ENCODE measurements around the gene THAP3.
"Not testable (repeated sequence)": the region's sequence is repeated elsewhere in the genome, so short reads cannot be mapped to it uniquely, and the experiment has no call there.

The THAP3 gene

GRCh38 chr1:6634371-6635052 lies 9.8 kb downstream of the THAP3 start:
- H3K4me3 Mint-ChIP-seq, result no peak overlapping the region
- H3K27me3 Mint-ChIP-seq, result no peaks in the 10 kb centered on the region
- ATAC-seq, result peak; percentile 62
- peaks cover 6% of the 10 kb centered on the region for H3K4me1 Mint-ChIP-seq
- H3K36me3 Mint-ChIP-seq, result peaks cover 37% of the 10 kb centered on the region
- H3K9me3 Mint-ChIP-seq, result no peaks in the 10 kb centered on the region
- H3K27ac Mint-ChIP-seq, result no peak overlapping the region

DNA sequence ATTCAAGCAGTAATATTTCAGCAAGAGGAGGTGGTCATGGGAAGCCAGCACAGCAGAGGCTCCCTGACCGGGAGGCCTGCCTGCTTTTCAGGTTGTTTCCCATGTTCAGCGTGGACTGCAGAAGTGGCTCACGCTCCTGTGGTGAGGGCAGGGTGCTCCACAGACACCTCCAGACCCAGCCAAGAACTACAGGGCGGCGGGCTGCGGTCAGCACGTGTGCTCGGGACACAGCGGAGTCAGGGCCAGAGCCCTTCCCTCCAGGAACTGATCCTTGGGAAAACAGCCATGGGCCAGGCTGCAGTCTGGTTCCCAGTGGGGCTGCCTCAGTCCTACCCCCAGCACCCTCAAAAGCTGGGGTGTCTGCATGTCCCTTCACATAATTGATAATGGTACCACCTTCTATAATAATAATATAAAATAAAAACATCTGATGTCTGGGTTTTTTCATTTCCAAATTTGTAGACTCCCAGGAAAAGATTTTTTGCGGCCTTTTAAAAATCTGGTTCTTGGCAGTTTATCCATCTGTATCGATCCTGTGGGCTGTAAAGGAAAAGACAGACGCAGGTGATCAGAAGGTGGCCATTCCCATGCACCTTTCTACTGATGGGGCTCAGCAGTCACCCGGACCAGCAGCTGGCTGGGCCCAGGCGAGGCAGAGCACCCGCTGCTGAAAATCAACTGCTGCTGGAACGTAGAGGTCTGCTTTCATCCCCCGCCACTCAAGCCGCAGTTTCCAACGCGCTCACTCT lies 10.7 kb downstream of the THAP3 start:
- no peaks in the 10 kb centered on the region for H3K27me3 Mint-ChIP-seq
- ATAC-seq, result no peak
- no peaks in the 10 kb centered on the region for H3K4me1 Mint-ChIP-seq
- H3K9me3 Mint-ChIP-seq, result no peaks in the 10 kb centered on the region
- H3K27ac Mint-ChIP-seq, result no peak overlapping the region
- peaks cover 33% of the 10 kb centered on the region for H3K36me3 Mint-ChIP-seq
- no peak overlapping the region for H3K4me3 Mint-ChIP-seq

GRCh38 chr1:6635910-6636760 lies 11.5 kb downstream of the THAP3 start:
- no peaks in the 10 kb centered on the region for H3K27me3 Mint-ChIP-seq
- no peaks in the 10 kb centered on the region for H3K9me3 Mint-ChIP-seq
- H3K36me3 Mint-ChIP-seq, result peaks cover 32% of the 10 kb centered on the region
- no peak overlapping the region for H3K4me3 Mint-ChIP-seq
- no peaks in the 10 kb centered on the region for H3K4me1 Mint-ChIP-seq
- peak overlapping the region; percentile 8 for H3K27ac Mint-ChIP-seq
- ATAC-seq, result no peak

- not testable (repeated sequence) for H3K27me3 Mint-ChIP-seq, H3K9me3 Mint-ChIP-seq, H3K4me3 Mint-ChIP-seq, ATAC-seq, H3K4me1 Mint-ChIP-seq
- peak overlapping the region; percentile 8 for H3K27ac Mint-ChIP-seq
- peaks cover 36% of the 10 kb centered on the region for H3K36me3 Mint-ChIP-seq
Observed at GRCh38 chr1:6636778-6637177, 12.1 kb downstream of the THAP3 start.

DNA sequence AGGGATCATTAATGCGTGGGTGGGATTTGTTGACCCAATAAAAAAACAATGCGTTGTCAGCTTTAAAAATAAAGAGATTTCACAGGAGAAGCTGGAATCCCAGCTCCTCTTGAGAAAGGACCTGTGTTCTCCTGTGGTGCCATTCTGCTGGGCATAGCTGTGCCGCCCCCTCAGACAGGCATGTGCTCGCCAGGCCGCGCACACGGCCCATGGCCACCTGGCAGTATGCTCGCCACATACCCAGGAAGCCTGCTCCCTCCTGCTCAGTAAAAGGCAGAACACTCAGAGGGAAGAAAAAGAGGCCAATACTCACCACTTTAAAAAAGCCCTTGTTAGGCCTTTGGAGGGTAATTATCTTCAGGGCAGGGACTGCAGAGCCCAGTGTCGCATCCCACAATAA lies 13.1 kb downstream of the THAP3 start:
- H3K27me3 Mint-ChIP-seq, result no peaks in the 10 kb centered on the region
- H3K36me3 Mint-ChIP-seq, result peaks cover 40% of the 10 kb centered on the region
- H3K4me3 Mint-ChIP-seq, result no peak overlapping the region
- no peaks in the 10 kb centered on the region for H3K9me3 Mint-ChIP-seq
- no peak for ATAC-seq
- no peak overlapping the region for H3K27ac Mint-ChIP-seq
- no peaks in the 10 kb centered on the region for H3K4me1 Mint-ChIP-seq

- no peaks in the 10 kb centered on the region for H3K9me3 Mint-ChIP-seq
- no peak overlapping the region for H3K4me3 Mint-ChIP-seq
- no peaks in the 10 kb centered on the region for H3K27me3 Mint-ChIP-seq
- no peaks in the 10 kb centered on the region for H3K4me1 Mint-ChIP-seq
- ATAC-seq, result no peak
- H3K36me3 Mint-ChIP-seq, result peaks cover 40% of the 10 kb centered on the region
- H3K27ac Mint-ChIP-seq, result no peak overlapping the region
Observed at GRCh38 chr1:6638226-6638625, 13.6 kb downstream of the THAP3 start.

- not testable (repeated sequence) for H3K9me3 Mint-ChIP-seq, ATAC-seq, H3K27me3 Mint-ChIP-seq, H3K4me1 Mint-ChIP-seq, H3K27ac Mint-ChIP-seq, H3K4me3 Mint-ChIP-seq
- H3K36me3 Mint-ChIP-seq, result peaks cover 40% of the 10 kb centered on the region
Observed at GRCh38 chr1:6640867-6641266, 16.2 kb downstream of the THAP3 start.

DNA sequence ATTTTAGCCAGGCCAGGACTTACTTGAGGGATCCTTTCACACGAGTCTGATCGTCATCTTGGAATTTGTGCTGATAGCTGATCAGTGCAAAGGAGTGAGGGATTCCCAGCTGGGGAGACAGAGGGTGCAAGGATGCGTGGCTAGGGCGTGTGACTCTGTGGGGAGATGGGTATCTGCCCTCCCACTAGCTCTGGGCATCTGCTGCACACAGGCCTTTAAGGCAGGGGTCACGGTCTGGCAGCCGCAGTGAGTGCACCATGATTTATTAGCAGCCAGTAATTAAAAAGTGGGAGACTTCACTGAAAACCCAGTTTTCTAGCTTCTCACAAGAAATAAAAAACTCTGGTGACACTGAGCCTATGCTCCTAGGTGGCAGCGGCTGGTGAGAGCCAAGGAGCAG lies 20.4 kb downstream of the THAP3 start:
- no peaks in the 10 kb centered on the region for H3K27me3 Mint-ChIP-seq
- H3K9me3 Mint-ChIP-seq, result no peaks in the 10 kb centered on the region

DNA sequence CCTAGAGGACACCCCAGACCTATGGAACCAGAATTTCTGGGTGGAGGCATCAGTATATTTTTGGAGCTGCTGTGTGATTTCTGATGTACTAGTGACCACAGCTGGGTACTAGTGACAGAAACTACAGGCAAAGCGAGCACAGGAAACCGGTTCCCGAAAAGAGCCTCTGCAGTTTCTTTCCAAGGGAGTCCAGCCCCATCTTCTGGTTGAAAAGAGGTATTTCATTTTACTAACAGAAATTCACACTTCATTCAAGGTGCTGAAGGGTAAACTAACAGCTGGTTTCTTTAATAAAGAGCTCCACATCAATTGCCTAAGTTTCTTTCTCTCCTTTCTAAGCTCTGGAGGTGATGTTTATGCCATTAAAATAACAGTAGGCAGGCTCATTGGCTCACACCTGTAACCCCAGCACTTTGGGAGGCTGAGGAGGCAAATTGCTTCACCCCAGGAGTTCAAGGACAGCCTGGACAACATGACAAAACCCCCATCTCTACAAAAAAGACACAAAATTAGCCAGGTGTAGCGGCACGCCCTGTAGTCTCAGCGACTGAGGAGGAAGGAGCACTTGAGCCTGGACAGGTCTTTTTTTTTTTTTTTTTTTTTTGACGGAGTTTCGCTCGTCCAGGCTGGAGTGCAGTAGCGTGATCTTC lies 22.0 kb downstream of the THAP3 start:
- ATAC-seq, result no peak
- Mint-ChIP-seq H3K36me3 (peaks cover 33% of the 10 kb centered on the region), H3K27me3 (no peaks in the 10 kb centered on the region), H3K27ac (no peak overlapping the region), H3K4me3 (no peak overlapping the region), H3K9me3 (no peaks in the 10 kb centered on the region), H3K4me1 (no peaks in the 10 kb centered on the region)

More for the DNA sequence above, 20.4 kb downstream of the THAP3 start:
- ATAC-seq, result no peak
- H3K4me1 Mint-ChIP-seq, result no peaks in the 10 kb centered on the region
- H3K4me3 Mint-ChIP-seq, result no peak overlapping the region
- no peak overlapping the region for H3K27ac Mint-ChIP-seq
- H3K36me3 Mint-ChIP-seq, result peaks cover 35% of the 10 kb centered on the region

- H3K4me1 Mint-ChIP-seq, result no peaks in the 10 kb centered on the region
- H3K27me3 Mint-ChIP-seq, result no peaks in the 10 kb centered on the region
- no peak overlapping the region for H3K4me3 Mint-ChIP-seq
- H3K36me3 Mint-ChIP-seq, result peaks cover 29% of the 10 kb centered on the region
- ATAC-seq, result no peak
- H3K27ac Mint-ChIP-seq, result no peak overlapping the region
- H3K9me3 Mint-ChIP-seq, result no peaks in the 10 kb centered on the region
Observed at GRCh38 chr1:6648556-6648955, 23.9 kb downstream of the THAP3 start.

DNA sequence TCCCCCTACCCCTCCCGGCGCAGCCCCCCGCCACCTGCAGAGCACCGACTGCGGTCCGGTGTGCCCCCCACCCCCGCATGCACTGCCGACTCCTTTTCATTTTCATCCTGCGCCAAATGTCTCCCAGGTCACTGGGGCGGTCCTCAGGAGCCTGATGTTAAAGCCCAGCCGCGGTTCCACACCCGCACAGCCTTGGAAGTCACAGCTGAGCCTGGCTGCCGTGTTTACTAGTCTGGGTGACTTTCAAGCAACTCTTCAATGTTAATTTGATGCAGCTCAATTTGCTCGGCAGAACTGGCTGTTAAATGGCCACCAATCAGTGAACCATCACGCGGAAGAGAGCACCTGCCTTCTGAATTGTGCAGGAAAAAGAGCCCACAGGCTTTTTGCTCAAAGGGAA lies 27.2 kb downstream of the THAP3 start:
- Mint-ChIP-seq H3K4me1 (no peaks in the 10 kb centered on the region), H3K27me3 (no peaks in the 10 kb centered on the region), H3K36me3 (peaks cover 28% of the 10 kb centered on the region)

DNA sequence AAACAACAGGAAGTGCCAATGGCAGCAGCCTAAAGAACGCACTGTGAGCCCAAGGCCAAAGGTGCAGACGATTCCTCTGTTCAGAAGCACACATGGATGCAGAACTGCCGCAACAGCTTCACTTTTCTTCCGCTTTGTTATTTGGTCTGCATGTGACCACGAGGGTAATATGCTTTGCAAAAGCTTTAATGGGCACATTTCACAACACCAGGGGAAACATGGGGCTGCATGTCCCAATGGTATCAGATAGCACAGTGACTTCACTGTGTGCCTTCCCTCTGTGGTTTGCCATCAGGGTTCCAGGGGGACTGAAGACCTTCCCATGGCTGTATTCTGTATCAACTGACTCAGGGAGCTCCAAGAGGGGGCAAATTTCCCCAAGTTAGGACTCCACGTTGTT lies 28.3 kb downstream of the THAP3 start:
- Mint-ChIP-seq H3K36me3 (peaks cover 31% of the 10 kb centered on the region), H3K27ac (no peak overlapping the region), H3K9me3 (no peaks in the 10 kb centered on the region), H3K4me3 (no peak overlapping the region), H3K27me3 (no peaks in the 10 kb centered on the region), H3K4me1 (no peaks in the 10 kb centered on the region)
- ATAC-seq, result no peak

More for the DNA sequence above, 27.2 kb downstream of the THAP3 start:
- Mint-ChIP-seq H3K4me3 (no peak overlapping the region), H3K9me3 (no peaks in the 10 kb centered on the region), H3K27ac (no peak overlapping the region)
- ATAC-seq, result no peak

- Mint-ChIP-seq H3K4me1 (no peaks in the 10 kb centered on the region), H3K4me3 (no peak overlapping the region), H3K27ac (no peak overlapping the region), H3K9me3 (no peaks in the 10 kb centered on the region), H3K27me3 (no peaks in the 10 kb centered on the region), H3K36me3 (peaks cover 35% of the 10 kb centered on the region)
- ATAC-seq, result no peak
Observed at GRCh38 chr1:6653436-6654290, 29.0 kb downstream of the THAP3 start.

GRCh38 chr1:6657138-6657537 lies 32.5 kb downstream of the THAP3 start:
- H3K36me3 Mint-ChIP-seq, result peaks cover 23% of the 10 kb centered on the region
- no peak overlapping the region for H3K4me3 Mint-ChIP-seq
- no peak overlapping the region for H3K27ac Mint-ChIP-seq
- peaks cover 4% of the 10 kb centered on the region for H3K4me1 Mint-ChIP-seq
- no peaks in the 10 kb centered on the region for H3K9me3 Mint-ChIP-seq
- no peak for ATAC-seq
- no peaks in the 10 kb centered on the region for H3K27me3 Mint-ChIP-seq
